Trophoblast cell (in vitro differentiated cells and primary cell): ENCODE data around the gene TMEM141.

ENCODE experiments used
- DNase-seq, 2 donors: peaks; one replicate each; pipeline ENCODE4 v3.0.0-alpha.2; 2016
- H2AFZ ChIP-seq: 2 replicates; pipeline ENCODE4 v1.6.1; 2013; ENCODE audit warnings: low read length, moderate library complexity, mild to moderate bottlenecking; ENCODE audit not compliant: insufficient read depth, poor library complexity
- H2AK5ac ChIP-seq: 2 replicates; pipeline ENCODE4 v1.6.1; 2013; ENCODE audit warnings: mild to moderate bottlenecking, low read length
- H2BK120ac ChIP-seq: 2 replicates; pipeline ENCODE4 v1.6.1; 2013; ENCODE audit warnings: low read length, mild to moderate bottlenecking, moderate library complexity; ENCODE audit not compliant: insufficient read depth, poor library complexity
- H2BK12ac ChIP-seq: 2 replicates; pipeline ENCODE4 v1.6.1; 2013; ENCODE audit warnings: mild to moderate bottlenecking, low read length, moderate library complexity
- H2BK5ac ChIP-seq: 2 replicates; pipeline ENCODE4 v1.6.1; 2013; ENCODE audit warnings: low read length, low read depth, moderate library complexity, mild to moderate bottlenecking; ENCODE audit not compliant: poor library complexity
- H3K14ac ChIP-seq: 2 replicates; pipeline ENCODE4 v1.6.1; 2013; ENCODE audit warnings: mild to moderate bottlenecking, low read length
- H3K18ac ChIP-seq: 2 replicates; pipeline ENCODE4 v1.6.1; 2013; ENCODE audit warnings: mild to moderate bottlenecking, low read length
- H3K23ac ChIP-seq: 2 replicates; pipeline ENCODE4 v1.6.1; 2013; ENCODE audit warnings: low read length
- H3K27ac ChIP-seq: 2 replicates; pipeline ENCODE4 v1.5.1; 2013; ENCODE audit warnings: low read depth, mild to moderate bottlenecking, inconsistent platforms, low read length, moderate library complexity
- H3K27me3 ChIP-seq: 2 replicates; pipeline ENCODE4 v1.6.1; 2013; ENCODE audit warnings: inconsistent platforms, mild to moderate bottlenecking, low read length, moderate library complexity; ENCODE audit not compliant: insufficient read depth
- H3K36me3 ChIP-seq, 2 experiments: 1 replicate in 1 of 2; 2 replicates in 1 of 2; pipeline ENCODE4 v1.6.1; 2013; ENCODE audit warnings: low read length in 2 of 2, mild to moderate bottlenecking in 2 of 2, moderate library complexity in 1 of 2; ENCODE audit not compliant: insufficient read depth in 2 of 2, control insufficient read depth in 1 of 2
- H3K4ac ChIP-seq: 2 replicates; pipeline ENCODE4 v1.6.1; 2013; ENCODE audit warnings: low read depth, mild to moderate bottlenecking, low read length, moderate library complexity
- H3K4me1 ChIP-seq, 2 experiments: 1 replicate in 1 of 2; 2 replicates in 1 of 2; pipeline ENCODE4 v1.6.1; 2013; ENCODE audit warnings: low read length in 2 of 2, mild to moderate bottlenecking in 2 of 2, moderate library complexity in 1 of 2; ENCODE audit not compliant: insufficient read depth in 2 of 2, control insufficient read depth in 1 of 2
- H3K4me2 ChIP-seq: 2 replicates; pipeline ENCODE4 v1.6.1; 2013; ENCODE audit warnings: inconsistent platforms, mild to moderate bottlenecking, low read length, moderate library complexity
- H3K4me3 ChIP-seq: 2 replicates; pipeline ENCODE4 v1.5.1; 2013; ENCODE audit warnings: mild to moderate bottlenecking, low read depth, low read length, inconsistent platforms
- H3K79me1 ChIP-seq: one replicate; pipeline ENCODE4 v1.6.1; 2013; ENCODE audit warnings: low read length
- H3K79me2 ChIP-seq: 2 replicates; pipeline ENCODE4 v1.6.1; 2013; ENCODE audit warnings: low read length, mild to moderate bottlenecking; ENCODE audit not compliant: control insufficient read depth, insufficient read depth, poor library complexity
- H3K9ac ChIP-seq: 2 replicates; pipeline ENCODE4 v1.6.1; 2013; ENCODE audit warnings: mild to moderate bottlenecking, low read length
- H3K9me3 ChIP-seq: 2 replicates; pipeline ENCODE4 v1.6.1; 2013; ENCODE audit warnings: low read depth, mild to moderate bottlenecking, control low read depth, inconsistent platforms, low read length; ENCODE audit not compliant: insufficient read depth
- H4K12ac ChIP-seq: 2 replicates; pipeline ENCODE4 v1.6.1; 2013; ENCODE audit warnings: low read depth, mild to moderate bottlenecking, low read length, moderate library complexity
- H4K8ac ChIP-seq: 2 replicates; pipeline ENCODE4 v1.6.1; 2013; ENCODE audit warnings: low read depth, mild to moderate bottlenecking, low read length, moderate library complexity
- H4K91ac ChIP-seq: one replicate; pipeline ENCODE4 v1.6.1; 2013; ENCODE audit warnings: low read depth, mild to moderate bottlenecking, low read length, moderate library complexity
- WGBS: extraction: QIAGEN DNeasy Blood & Tissue Kit; methylation state at CpG from one replicate; pipeline ENCODE4 v1.1.7; 2013; ENCODE audit warnings: missing lambda C conversion rate; ENCODE audit not compliant: insufficient read length, insufficient coverage; ENCODE audit errors: extremely low coverage; 5-methylcytosine and 5-hydroxymethylcytosine counted together

The TMEM141 gene

DNA sequence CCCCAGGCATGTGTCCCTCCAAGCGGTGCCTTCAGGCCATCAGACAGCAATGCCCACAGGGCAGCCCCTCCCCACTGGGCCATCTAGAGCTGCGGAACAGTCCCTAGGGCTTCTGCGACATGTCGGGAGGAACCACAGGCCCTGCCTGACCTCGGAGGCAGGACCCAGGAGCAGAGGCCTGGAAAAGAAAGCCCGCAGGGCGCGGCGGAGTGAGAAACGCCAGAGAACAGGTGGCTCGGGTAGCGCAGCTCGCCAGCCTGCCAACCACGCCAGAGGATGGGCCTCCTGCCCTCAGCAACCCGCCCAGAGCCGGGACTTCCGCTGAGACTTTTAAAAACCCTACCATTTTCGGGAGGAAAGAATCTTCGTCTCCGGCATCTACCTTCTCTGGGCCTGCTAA lies 33.8 kb upstream of the TMEM141 start:
- H2AFZ ChIP-seq: no peak overlapping the region
- H2BK120ac ChIP-seq: no peak overlapping the region
- H2AK5ac ChIP-seq: no peak overlapping the region
- WGBS: no CpG with 5 or more reads among the region's 20 CpGs
- DNase-seq: no peak
- H4K12ac ChIP-seq: no peak overlapping the region
- no peak overlapping the region for H3K23ac ChIP-seq
- H3K9me3 ChIP-seq: peaks cover 11% of the 10 kb centered on the region
- no peak overlapping the region for H3K4ac ChIP-seq
- H3K4me2 ChIP-seq: no peak overlapping the region
- H3K4me3 ChIP-seq: no peak overlapping the region
- H4K91ac ChIP-seq: no peak overlapping the region
- no peak overlapping the region for H3K9ac ChIP-seq
- H3K36me3 ChIP-seq: no peaks in the 10 kb centered on the region
- no peak overlapping the region for H2BK12ac ChIP-seq
- peaks cover 2% of the 10 kb centered on the region for H3K79me1 ChIP-seq
- no peaks in the 10 kb centered on the region for H3K27me3 ChIP-seq
- peaks cover 3 to 6% of the 10 kb centered on the region in 2 experiments for H3K4me1 ChIP-seq
- no peak overlapping the region for H4K8ac ChIP-seq
- no peak overlapping the region for H3K18ac ChIP-seq
- H2BK5ac ChIP-seq: no peak overlapping the region
- no peak overlapping the region for H3K27ac ChIP-seq
- no peak overlapping the region for H3K14ac ChIP-seq
- H3K79me2 ChIP-seq: no peaks in the 10 kb centered on the region

DNA sequence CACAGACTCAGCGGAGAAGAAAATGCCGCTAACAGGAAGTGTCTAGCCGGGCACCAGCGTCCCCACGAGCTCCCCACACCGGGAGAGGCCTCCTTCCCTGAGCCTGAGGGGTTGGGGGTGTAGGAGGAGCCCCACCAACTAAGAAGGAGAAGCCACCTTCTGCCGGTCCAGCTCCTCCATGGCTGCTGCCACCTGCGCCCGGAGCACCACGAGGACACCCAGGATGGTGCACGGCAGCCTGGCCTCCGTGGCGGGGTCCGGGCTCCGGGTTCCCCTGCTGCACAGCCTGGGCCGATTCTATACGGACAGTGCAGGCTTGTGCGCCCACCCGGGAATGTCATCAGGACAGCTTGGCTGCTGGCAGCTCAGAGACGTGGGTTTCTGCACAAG lies 33.4 kb upstream of the TMEM141 start:
- H3K23ac ChIP-seq: no peak overlapping the region
- no peak overlapping the region for H2AFZ ChIP-seq
- no peak overlapping the region for H3K4me3 ChIP-seq
- peaks cover 11% of the 10 kb centered on the region for H3K9me3 ChIP-seq
- H4K91ac ChIP-seq: no peak overlapping the region
- no peak overlapping the region for H3K4me2 ChIP-seq
- H2BK5ac ChIP-seq: no peak overlapping the region
- H4K12ac ChIP-seq: no peak overlapping the region
- no peak overlapping the region for H3K14ac ChIP-seq
- peaks cover 4 to 8% of the 10 kb centered on the region in 2 experiments for H3K4me1 ChIP-seq
- no CpG with 5 or more reads among the region's 20 CpGs for WGBS
- no peaks in the 10 kb centered on the region for H3K27me3 ChIP-seq
- no peak overlapping the region for H3K4ac ChIP-seq
- no peak overlapping the region for H4K8ac ChIP-seq
- H3K79me2 ChIP-seq: no peaks in the 10 kb centered on the region
- H3K18ac ChIP-seq: no peak overlapping the region
- no peak overlapping the region for H2BK120ac ChIP-seq
- no peak overlapping the region for H3K27ac ChIP-seq
- no peak for DNase-seq
- no peak overlapping the region for H3K9ac ChIP-seq
- no peaks in the 10 kb centered on the region for H3K36me3 ChIP-seq
- peaks cover 4% of the 10 kb centered on the region for H3K79me1 ChIP-seq
- no peak overlapping the region for H2AK5ac ChIP-seq
- no peak overlapping the region for H2BK12ac ChIP-seq

- H4K8ac ChIP-seq: no peak overlapping the region
- WGBS: no CpG with 5 or more reads among the region's 9 CpGs
- no peak overlapping the region for H3K27ac ChIP-seq
- H2BK120ac ChIP-seq: no peak overlapping the region
- H3K4me2 ChIP-seq: no peak overlapping the region
- H2AFZ ChIP-seq: no peak overlapping the region
- no peaks in the 10 kb centered on the region for H3K79me2 ChIP-seq
- H4K12ac ChIP-seq: no peak overlapping the region
- H3K4ac ChIP-seq: no peak overlapping the region
- no peak overlapping the region for H3K18ac ChIP-seq
- H2AK5ac ChIP-seq: no peak overlapping the region
- no peaks in the 10 kb centered on the region for H3K36me3 ChIP-seq
- no peak overlapping the region for H3K4me3 ChIP-seq
- H4K91ac ChIP-seq: no peak overlapping the region
- H3K9ac ChIP-seq: no peak overlapping the region
- peaks cover 10 to 12% of the 10 kb centered on the region in 2 experiments for H3K4me1 ChIP-seq
- H3K23ac ChIP-seq: no peak overlapping the region
- DNase-seq: no peak
- peaks cover 4% of the 10 kb centered on the region for H3K79me1 ChIP-seq
- H3K9me3 ChIP-seq: peaks cover 10% of the 10 kb centered on the region
- no peak overlapping the region for H3K14ac ChIP-seq
- no peak overlapping the region for H2BK5ac ChIP-seq
- no peaks in the 10 kb centered on the region for H3K27me3 ChIP-seq
- H2BK12ac ChIP-seq: no peak overlapping the region
Measured at GRCh38 chr9:136759001-136759400, 32.1 kb upstream of the TMEM141 start.

GRCh38 chr9:136759436-136760325 lies 31.5 kb upstream of the TMEM141 start:
- Histone ChIP-seq H2BK12ac (no peak overlapping the region), H4K12ac (no peak overlapping the region), H3K23ac (no peak overlapping the region), H3K36me3 (no peaks in the 10 kb centered on the region), H3K79me1 (peaks cover 4% of the 10 kb centered on the region), H3K9me3 (peaks cover 12% of the 10 kb centered on the region), H2AFZ (no peak overlapping the region), H3K9ac (no peak overlapping the region), H3K18ac (no peak overlapping the region), H3K14ac (no peak overlapping the region), H3K27me3 (no peaks in the 10 kb centered on the region), H3K4me1 (peaks cover 10 to 12% of the 10 kb centered on the region in 2 experiments), H3K79me2 (no peaks in the 10 kb centered on the region), H3K4ac (no peak overlapping the region), H2AK5ac (no peak overlapping the region), H4K91ac (no peak overlapping the region), H2BK5ac (no peak overlapping the region), H3K27ac (no peak overlapping the region), H3K4me2 (no peak overlapping the region), H4K8ac (no peak overlapping the region), H2BK120ac (no peak overlapping the region), H3K4me3 (peak overlapping the region; percentile 12)
- DNase-seq: no peak
- no CpG with 5 or more reads among the region's 27 CpGs for WGBS
